IPS-18a (cell line): ENCODE data around the gene VKORC1L1.
"Not testable (repeated sequence)": the region's sequence is repeated elsewhere in the genome, so short reads cannot be mapped to it uniquely, and the experiment has no call there.

Experiments used
- H3K27ac ChIP-seq: one replicate; pipeline ENCODE4 v1.5.1; 2013; ENCODE audit warnings: low read length
- H3K27me3 ChIP-seq: one replicate; pipeline ENCODE4 v1.6.1; 2013; ENCODE audit warnings: mild to moderate bottlenecking, low read length; ENCODE audit not compliant: control insufficient read depth, insufficient read depth
- H3K36me3 ChIP-seq: one replicate; pipeline ENCODE4 v1.6.1; 2013; ENCODE audit warnings: low read depth, low read length; ENCODE audit not compliant: control insufficient read depth
- H3K4me1 ChIP-seq: one replicate; pipeline ENCODE4 v1.6.1; 2013; ENCODE audit warnings: low read depth, low read length; ENCODE audit not compliant: control insufficient read depth
- H3K4me3 ChIP-seq: one replicate; pipeline ENCODE4 v1.5.1; 2013; ENCODE audit warnings: low read length
- H3K9ac ChIP-seq: one replicate; pipeline ENCODE4 v1.6.1; 2013; ENCODE audit warnings: mild to moderate bottlenecking, low read length, moderate library complexity
- H3K9me3 ChIP-seq: one replicate; pipeline ENCODE4 v1.6.1; 2013; ENCODE audit warnings: low read depth, low read length; ENCODE audit not compliant: control insufficient read depth

The VKORC1L1 gene

DNA sequence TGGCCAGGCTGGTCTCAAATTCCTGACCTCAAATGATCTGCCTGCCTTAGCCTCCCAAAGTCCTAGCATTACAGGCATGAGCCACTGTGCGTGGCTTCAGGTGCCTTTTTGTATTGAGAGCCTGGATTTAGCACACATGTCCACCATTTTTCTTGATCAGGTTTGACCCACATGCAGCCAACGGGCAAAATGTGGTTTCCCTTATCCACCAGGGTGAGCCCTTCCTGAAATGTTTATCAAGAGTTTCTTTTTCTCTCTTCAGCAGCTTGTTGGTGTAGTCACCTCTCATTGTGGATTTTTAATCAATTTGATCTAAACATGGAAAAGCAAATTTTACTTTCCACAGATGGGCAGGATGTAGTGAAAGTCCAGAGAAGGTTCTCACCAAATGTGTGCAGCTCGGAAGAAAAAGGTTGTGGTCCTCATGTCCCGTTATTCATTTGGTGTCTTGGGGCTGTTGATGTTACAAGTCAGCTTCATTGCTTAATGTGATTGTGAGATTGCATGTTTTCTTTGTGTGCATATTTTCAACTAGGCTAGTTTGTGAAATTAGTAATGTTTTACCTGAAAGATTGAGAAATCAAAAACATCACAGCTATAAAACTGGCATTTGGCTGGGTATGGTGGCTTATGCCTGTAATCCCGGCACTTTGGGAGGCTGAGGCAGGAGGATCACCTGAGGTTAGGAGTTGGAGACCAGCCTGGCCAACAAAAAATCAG lies 80.3 kb downstream of the VKORC1L1 start:
- no peaks in the 10 kb centered on the region for H3K9me3 ChIP-seq

DNA sequence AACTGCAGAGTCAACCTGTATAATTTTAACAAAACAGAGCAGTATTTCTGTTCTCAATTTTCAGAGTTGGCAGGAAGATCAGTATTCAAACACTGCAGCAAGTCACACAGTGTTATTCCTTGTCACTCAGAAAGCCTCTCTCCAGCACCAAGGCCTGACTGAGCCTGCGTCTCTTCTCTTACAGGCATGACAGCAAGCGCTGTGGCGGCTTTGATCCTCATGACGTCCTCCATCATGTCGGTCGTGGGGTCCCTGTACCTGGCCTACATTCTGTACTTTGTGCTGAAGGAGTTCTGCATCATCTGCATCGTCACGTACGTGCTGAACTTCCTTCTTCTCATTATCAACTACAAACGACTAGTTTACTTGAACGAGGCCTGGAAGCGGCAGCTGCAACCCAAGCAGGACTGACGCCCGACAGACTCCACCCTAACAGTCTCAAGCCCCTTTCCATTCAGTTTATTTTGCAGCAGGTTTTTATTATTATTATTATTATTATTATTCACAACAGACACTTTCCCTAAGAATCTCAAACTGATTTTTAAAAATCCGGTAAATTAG lies 81.1 kb downstream of the VKORC1L1 start:
- Histone ChIP-seq H3K27me3 (no peaks in the 10 kb centered on the region), H3K9ac (no peak overlapping the region), H3K4me1 (no peaks in the 10 kb centered on the region), H3K36me3 (peaks cover 28% of the 10 kb centered on the region), H3K4me3 (no peak overlapping the region), H3K27ac (no peak overlapping the region), H3K9me3 (no peaks in the 10 kb centered on the region)

More for the DNA sequence above, 80.3 kb downstream of the VKORC1L1 start:
- peaks cover 20% of the 10 kb centered on the region for H3K36me3 ChIP-seq
- H3K27me3 ChIP-seq, result no peaks in the 10 kb centered on the region
- H3K27ac ChIP-seq, result no peak overlapping the region
- no peak overlapping the region for H3K4me3 ChIP-seq
- H3K4me1 ChIP-seq, result no peaks in the 10 kb centered on the region
- H3K9ac ChIP-seq, result no peak overlapping the region

DNA sequence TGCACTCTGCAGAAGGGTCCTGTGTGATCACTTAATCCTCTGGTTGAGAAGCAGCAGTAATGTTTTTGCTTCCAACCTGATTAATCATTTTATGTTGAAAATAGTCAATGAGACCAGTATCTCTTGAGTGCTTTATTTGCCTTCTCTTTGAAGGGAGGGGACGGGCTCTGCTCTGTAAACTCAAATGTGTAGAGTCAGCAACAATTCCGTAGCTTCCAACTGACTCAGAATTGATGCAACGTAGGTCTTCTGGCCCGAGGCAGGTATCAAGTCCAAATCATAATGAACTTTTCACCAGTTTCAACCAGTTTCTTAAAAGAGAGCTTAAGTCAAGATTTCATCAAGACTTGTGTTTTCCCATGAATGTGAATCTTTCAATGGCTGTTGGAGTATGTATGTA lies 82.8 kb downstream of the VKORC1L1 start:
- H3K4me3 ChIP-seq, result no peak overlapping the region
- H3K36me3 ChIP-seq, result peaks cover 44% of the 10 kb centered on the region
- H3K9me3 ChIP-seq, result no peaks in the 10 kb centered on the region
- H3K27me3 ChIP-seq, result no peaks in the 10 kb centered on the region
- H3K27ac ChIP-seq, result no peak overlapping the region
- no peaks in the 10 kb centered on the region for H3K4me1 ChIP-seq
- no peak overlapping the region for H3K9ac ChIP-seq

DNA sequence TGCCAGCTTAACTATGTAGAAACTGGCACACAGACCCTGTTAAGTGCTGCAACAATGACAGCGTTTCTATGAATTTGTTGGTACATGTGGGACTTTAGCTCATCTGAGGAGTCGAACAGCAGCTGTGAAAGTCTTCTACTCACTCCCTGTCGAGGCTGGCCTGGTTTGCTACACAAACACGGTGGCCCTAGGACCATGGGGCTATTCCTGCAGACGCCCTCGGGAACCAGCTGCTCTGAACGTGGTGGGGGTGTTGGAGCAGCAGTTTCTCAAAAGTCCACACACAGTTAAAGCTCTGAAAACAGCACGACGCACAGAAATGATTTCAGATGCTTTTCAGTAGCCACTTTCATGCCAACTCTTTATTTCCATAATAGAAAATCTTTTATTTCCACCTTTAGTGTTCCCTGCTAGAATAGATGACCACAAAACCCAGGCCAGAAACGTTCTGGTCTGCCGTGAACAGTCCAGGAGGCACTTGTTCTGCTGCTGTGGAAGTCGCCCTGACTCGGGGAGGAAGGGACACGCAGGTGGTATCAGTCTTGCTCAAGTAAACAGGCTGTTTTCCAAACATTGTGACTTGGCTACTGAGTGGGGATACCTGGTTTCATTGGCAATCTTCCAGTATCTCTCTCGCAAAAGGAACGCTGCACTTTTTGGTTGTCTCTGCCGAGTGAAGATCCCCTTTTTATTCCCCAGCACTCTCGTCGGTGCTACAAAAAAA lies 87.6 kb downstream of the VKORC1L1 start:
- Histone ChIP-seq H3K36me3 (peaks cover 75% of the 10 kb centered on the region), H3K4me3 (no peak overlapping the region), H3K4me1 (no peaks in the 10 kb centered on the region), H3K27me3 (no peaks in the 10 kb centered on the region), H3K9ac (no peak overlapping the region), H3K9me3 (no peaks in the 10 kb centered on the region), H3K27ac (no peak overlapping the region)

DNA sequence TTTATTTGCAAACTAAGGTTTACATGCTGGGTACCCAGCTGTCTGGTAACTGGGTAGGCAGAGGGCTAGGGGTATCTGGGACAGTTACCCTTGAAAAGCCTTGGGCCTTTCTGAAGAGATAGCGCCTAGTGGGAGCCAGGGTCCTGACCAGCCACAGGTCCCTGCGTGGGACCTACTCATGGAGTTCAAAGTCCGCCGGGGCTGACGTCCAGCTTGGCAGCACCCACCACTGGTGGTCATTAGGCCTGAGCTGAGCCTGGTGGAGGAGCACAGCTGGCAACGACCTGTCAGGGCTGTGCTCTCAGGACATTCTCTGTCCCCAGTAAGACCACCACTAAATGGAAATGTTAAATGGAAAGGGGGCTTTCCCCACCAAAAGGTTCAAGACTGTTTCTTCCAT lies 89.2 kb downstream of the VKORC1L1 start:
- Histone ChIP-seq H3K36me3 (peaks cover 83% of the 10 kb centered on the region), H3K9ac (no peak overlapping the region), H3K27ac (no peak overlapping the region), H3K27me3 (no peaks in the 10 kb centered on the region), H3K9me3 (no peaks in the 10 kb centered on the region), H3K4me1 (no peaks in the 10 kb centered on the region), H3K4me3 (no peak overlapping the region)

DNA sequence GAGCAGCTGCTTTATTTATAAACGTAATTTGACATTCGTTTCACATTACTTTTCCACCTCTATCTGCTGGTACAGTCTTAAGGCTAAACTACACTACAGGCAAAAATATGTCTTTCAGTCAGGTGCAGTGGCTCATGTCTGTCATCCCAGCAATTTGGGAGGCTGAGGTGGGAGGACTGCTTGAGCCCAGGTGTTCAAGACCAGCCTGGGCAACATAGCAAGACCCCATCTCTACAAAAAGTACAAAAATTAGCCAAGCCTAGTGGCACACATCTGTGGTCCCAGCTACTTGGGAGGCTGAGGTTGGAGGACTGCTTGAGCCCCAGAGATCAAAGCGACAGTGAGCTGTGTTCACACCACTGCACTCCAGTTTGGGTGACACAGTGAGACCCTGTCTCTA lies 91.8 kb downstream of the VKORC1L1 start:
- not testable (repeated sequence) for H3K4me1 ChIP-seq, H3K4me3 ChIP-seq, H3K9ac ChIP-seq, H3K9me3 ChIP-seq, H3K27ac ChIP-seq, H3K27me3 ChIP-seq
- H3K36me3 ChIP-seq, result peaks cover 85% of the 10 kb centered on the region

DNA sequence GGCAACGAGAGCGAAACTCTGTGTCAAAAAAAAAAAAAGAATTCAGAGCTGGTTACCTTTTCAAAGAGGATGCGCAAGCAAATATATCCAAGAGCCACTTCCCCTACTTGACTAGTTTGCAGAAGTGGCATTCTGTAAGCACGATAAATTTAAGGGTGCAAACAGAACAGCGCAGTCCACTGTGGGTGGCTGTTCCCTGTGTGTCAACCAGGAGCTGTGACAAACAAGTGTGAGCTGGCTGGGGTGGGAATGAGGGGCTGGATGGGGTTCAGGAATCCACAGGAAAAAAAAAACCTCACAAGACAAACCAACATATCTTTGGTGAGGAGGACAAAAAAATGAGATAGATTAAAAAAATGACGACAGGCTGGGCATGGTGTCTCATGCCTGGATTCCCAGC lies 93.3 kb downstream of the VKORC1L1 start:
- Histone ChIP-seq H3K9me3 (no peaks in the 10 kb centered on the region), H3K36me3 (peaks cover 85% of the 10 kb centered on the region), H3K27ac (no peak overlapping the region), H3K4me1 (no peaks in the 10 kb centered on the region), H3K9ac (no peak overlapping the region), H3K27me3 (no peaks in the 10 kb centered on the region), H3K4me3 (no peak overlapping the region)

DNA sequence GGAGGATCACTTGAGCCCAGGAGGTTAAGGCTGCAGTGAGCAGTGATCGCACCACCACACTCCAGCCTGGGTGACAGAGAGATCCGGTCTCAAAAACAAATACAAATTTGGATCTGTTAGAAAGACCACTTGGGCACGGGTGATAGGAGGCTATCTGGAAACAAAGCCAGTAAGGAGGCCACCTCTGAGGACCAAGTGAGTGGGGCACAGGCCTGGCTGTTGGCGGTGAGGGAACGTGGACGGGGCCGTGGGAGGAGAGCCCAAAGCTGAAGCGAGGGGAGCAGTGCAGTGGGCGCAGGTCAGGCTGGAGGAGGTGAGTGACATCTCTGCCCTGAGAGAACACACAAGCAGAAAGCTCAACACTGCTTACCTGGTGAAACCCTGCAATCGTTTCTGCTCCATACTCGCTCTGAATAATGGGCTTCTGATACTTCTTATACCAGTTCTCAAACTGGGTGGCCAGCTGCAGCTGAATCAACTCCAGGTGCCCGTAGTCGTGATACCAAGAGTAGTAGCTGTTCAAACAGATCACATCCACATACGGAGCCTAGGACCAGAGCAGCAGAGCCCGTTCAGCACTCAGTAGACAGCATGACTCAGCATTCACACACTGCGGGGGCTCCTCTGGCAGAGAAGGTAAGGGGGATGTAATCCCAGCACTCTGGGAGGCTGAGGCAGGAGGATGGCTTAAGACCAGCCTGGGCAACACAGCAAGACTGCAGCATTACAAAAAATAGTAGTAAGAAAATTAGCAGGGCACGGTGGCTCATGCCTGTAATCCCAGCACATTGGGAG lies 94.7 kb downstream of the VKORC1L1 start:
- Histone ChIP-seq H3K9ac (no peak overlapping the region), H3K9me3 (no peaks in the 10 kb centered on the region), H3K27me3 (no peaks in the 10 kb centered on the region), H3K36me3 (peaks cover 83% of the 10 kb centered on the region), H3K4me1 (no peaks in the 10 kb centered on the region), H3K4me3 (no peak overlapping the region), H3K27ac (no peak overlapping the region)

DNA sequence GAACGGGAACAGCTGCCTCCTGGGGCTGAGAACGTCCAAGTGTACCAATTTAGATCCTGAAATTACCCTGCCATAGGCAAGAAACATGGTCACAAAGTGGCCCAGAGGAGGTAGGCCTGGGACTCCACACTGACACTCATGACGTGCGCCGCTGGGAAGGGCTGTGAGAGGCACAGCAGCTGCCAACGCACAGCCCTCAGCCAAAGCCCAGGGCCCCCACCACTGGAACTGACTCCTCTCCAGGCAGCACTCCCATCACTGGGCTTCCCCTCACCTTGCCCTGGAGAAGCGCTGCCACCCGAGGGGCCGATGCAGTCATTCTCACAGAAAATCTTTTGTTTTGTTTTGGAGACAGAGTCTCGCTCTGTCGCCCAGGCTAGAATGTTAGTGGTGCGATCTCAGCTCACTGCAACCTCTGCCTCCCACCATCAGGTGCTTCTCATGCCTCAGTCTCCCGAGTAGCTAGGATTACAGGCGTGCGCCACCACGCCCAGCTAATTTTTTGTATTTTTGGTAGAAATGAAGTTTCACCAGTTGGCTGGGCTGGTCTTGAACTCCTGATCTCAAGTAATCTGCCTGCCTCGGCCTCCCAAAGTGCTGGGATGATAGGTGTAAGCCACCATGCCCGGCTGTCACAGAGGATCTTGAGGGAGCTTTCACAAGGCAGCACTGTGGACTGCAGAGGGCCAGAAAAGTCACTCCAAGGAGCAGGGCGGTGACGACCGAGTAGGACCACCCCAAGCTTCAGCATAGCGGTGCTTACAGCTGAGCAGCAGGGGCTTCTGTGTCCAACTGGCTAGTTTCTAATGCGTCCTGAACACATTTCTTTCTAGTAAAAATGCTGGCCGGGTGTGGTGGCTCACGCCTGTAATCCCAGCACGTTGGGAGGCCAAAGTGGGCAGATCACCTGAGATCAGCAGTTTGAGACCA lies 95.6 kb downstream of the VKORC1L1 start:
- H3K9ac ChIP-seq, result no peak overlapping the region
- no peaks in the 10 kb centered on the region for H3K27me3 ChIP-seq
- H3K4me1 ChIP-seq, result no peaks in the 10 kb centered on the region
- no peak overlapping the region for H3K27ac ChIP-seq
- H3K4me3 ChIP-seq, result no peak overlapping the region
- peaks cover 82% of the 10 kb centered on the region for H3K36me3 ChIP-seq
- H3K9me3 ChIP-seq, result no peaks in the 10 kb centered on the region

DNA sequence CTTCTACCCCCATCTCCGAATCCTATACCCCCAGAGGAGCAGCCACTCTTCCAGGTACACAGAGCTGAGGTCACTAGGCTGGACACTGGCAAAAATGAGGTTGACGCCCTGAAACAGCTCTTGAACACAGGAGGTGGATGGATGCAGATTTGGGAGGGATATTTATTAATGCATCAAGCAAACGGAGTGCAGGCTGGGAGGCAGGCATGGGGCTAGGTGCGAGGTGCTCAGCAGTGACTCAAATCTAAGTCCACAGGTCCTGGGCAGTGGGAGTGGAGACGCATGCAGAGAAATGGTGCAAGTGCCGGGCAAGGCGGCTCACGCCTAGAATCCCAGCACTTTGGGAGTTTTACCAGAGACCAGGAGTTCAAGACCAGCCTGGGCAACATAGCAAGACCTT lies 98.1 kb downstream of the VKORC1L1 start:
- Histone ChIP-seq H3K36me3 (peaks cover 83% of the 10 kb centered on the region), H3K27ac (no peak overlapping the region), H3K9me3 (no peaks in the 10 kb centered on the region), H3K4me3 (no peak overlapping the region), H3K4me1 (no peaks in the 10 kb centered on the region), H3K27me3 (no peaks in the 10 kb centered on the region), H3K9ac (no peak overlapping the region)
